ENCODE results near the gene APBA2.

Gene APBA2

GRCh38 chr15:28920781-28921331 is 35.1 kb downstream of the APBA2 start:
- TF ChIP-seq CTCF (IDR thresholded peaks at IDR 0.05; ENCODE audit: low read length, missing control alignments), result no peak
- no peak overlapping the region for H3K4me3 ChIP-seq (replicated peaks; ENCODE audit: low read depth, low read length)
- no peak for DNase-seq (ENCODE audit: low read depth)

- no peak overlapping the region for H3K4me3 ChIP-seq (replicated peaks; ENCODE audit: low read depth, low read length)
- no peak for DNase-seq (ENCODE audit: low read depth)
- no peak for TF ChIP-seq CTCF (IDR thresholded peaks at IDR 0.05; ENCODE audit: low read length, missing control alignments)
Measured at GRCh38 chr15:28921336-28921735, 35.6 kb downstream of the APBA2 start.

- H3K4me3 ChIP-seq (replicated peaks; ENCODE audit: low read depth, low read length), result no peak overlapping the region
- no peak for DNase-seq (ENCODE audit: low read depth)
- TF ChIP-seq CTCF (IDR thresholded peaks at IDR 0.05; ENCODE audit: low read length, missing control alignments), result peak; percentile 20
Measured at GRCh38 chr15:28921919-28922706, 36.3 kb downstream of the APBA2 start.

GRCh38 chr15:28922707-28923012 is 36.9 kb downstream of the APBA2 start:
- DNase-seq (ENCODE audit: low read depth), result no peak
- TF ChIP-seq CTCF (IDR thresholded peaks at IDR 0.05; ENCODE audit: low read length, missing control alignments), result no peak
- no peak overlapping the region for H3K4me3 ChIP-seq (replicated peaks; ENCODE audit: low read depth, low read length)

- TF ChIP-seq CTCF (IDR thresholded peaks at IDR 0.05; ENCODE audit: low read length, missing control alignments), result no peak
- H3K4me3 ChIP-seq (replicated peaks; ENCODE audit: low read depth, low read length), result no peak overlapping the region
- DNase-seq (ENCODE audit: low read depth), result no peak
Measured at GRCh38 chr15:28923726-28924280, 38.0 kb downstream of the APBA2 start.

- DNase-seq (ENCODE audit: low read depth), result no peak
- TF ChIP-seq CTCF (IDR thresholded peaks at IDR 0.05; ENCODE audit: low read length, missing control alignments), result no peak
- H3K4me3 ChIP-seq (replicated peaks; ENCODE audit: low read depth, low read length), result no peak overlapping the region
Measured at GRCh38 chr15:28927043-28927442, 41.3 kb downstream of the APBA2 start.
